CD14-positive monocyte (primary cell): ENCODE measurements around the gene MAPK14. TPM values are rescaled to one million over a fixed set of nuclear protein-coding genes. Genes with fewer than 3 reads are reported as not detected.
A peak's percentile ranks its signal among the peaks of the same experiment; 100 is the strongest.

Source experiments
- DNase-seq, 3 donors: peaks; one replicate each; pipeline ENCODE4 v3.0.0-alpha.2; 2011 to 2022
- H2AFZ ChIP-seq: 2 replicates; pipeline ENCODE4 v1.6.0; 2012; ENCODE audit warnings: mild to moderate bottlenecking, low read depth, low read length, inconsistent platforms; ENCODE audit not compliant: insufficient read depth, poor library complexity, severe bottlenecking
- H3K27ac ChIP-seq, 2 donors: 1 replicate in 1 of 2; 2 replicates in 1 of 2; pipeline ENCODE4 v1.5.1; 2012 to 2013; ENCODE audit warnings: low read length in 2 of 2, control low read depth in 1 of 2, inconsistent platforms in 1 of 2, low read depth in 1 of 2, mild to moderate bottlenecking in 1 of 2
- H3K27me3 ChIP-seq, 2 donors: one replicate each; pipeline versions ENCODE4 v1.6.0 to v1.6.1; 2011 to 2013; ENCODE audit warnings: low read length in 2 of 2; ENCODE audit not compliant: control insufficient read depth in 2 of 2, insufficient read depth in 2 of 2
- H3K36me3 ChIP-seq, 2 donors: replicated peaks in 1 of 2; 1 replicate in 1 of 2; 2 replicates in 1 of 2; pipeline versions ENCODE4 v1.5.1 to v1.6.1; 2012 to 2013; ENCODE audit warnings: low read length in 2 of 2, control low read depth in 1 of 2, inconsistent platforms in 1 of 2, mild to moderate bottlenecking in 1 of 2; ENCODE audit not compliant: insufficient read depth in 2 of 2, control insufficient read depth in 1 of 2
- H3K4me1 ChIP-seq, 2 donors: 1 replicate in 1 of 2; 2 replicates in 1 of 2; pipeline versions ENCODE4 v1.5.1 to v1.6.1; 2012 to 2013; ENCODE audit warnings: low read length in 2 of 2, control low read depth in 1 of 2, inconsistent platforms in 1 of 2, mild to moderate bottlenecking in 1 of 2, moderate library complexity in 1 of 2; ENCODE audit not compliant: insufficient read depth in 2 of 2, control insufficient read depth in 1 of 2
- H3K4me2 ChIP-seq: replicated peaks from 2 replicates; pipeline ENCODE3; 2012; ENCODE audit warnings: low read length, moderate library complexity, mild to moderate bottlenecking; ENCODE audit not compliant: poor library complexity, severe bottlenecking; ENCODE audit errors: extremely low read depth
- H3K4me3 ChIP-seq, 3 experiments: fragments of 200-600 bp in 1 of 3; sonication (generic) in 1 of 3; replicated peaks in 1 of 3; 1 replicate in 2 of 3; 2 replicates in 1 of 3; pipeline ENCODE4 v1.5.1; 2011 to 2013; ENCODE audit warnings: low read length in 3 of 3, mild to moderate bottlenecking in 3 of 3, control low read depth in 2 of 3, low read depth in 2 of 3, inconsistent platforms in 1 of 3, moderate library complexity in 1 of 3
- H3K79me2 ChIP-seq: 2 replicates; pipeline ENCODE4 v1.6.0; 2012; ENCODE audit warnings: mild to moderate bottlenecking, control low read depth, inconsistent platforms, low read length, moderate library complexity; ENCODE audit not compliant: insufficient read depth
- H3K9ac ChIP-seq: 2 replicates; pipeline ENCODE4 v1.6.0; 2017; ENCODE audit warnings: low read length, mild to moderate bottlenecking; ENCODE audit not compliant: insufficient read depth, poor library complexity, severe bottlenecking
- H3K9me3 ChIP-seq, 2 donors: replicated peaks in 1 of 2; 1 replicate in 1 of 2; 2 replicates in 1 of 2; pipeline versions ENCODE4 v1.5.1 to v1.6.1; 2012 to 2013; ENCODE audit warnings: low read length in 2 of 2, control low read depth in 1 of 2; ENCODE audit not compliant: control insufficient read depth in 1 of 2, insufficient read depth in 1 of 2
- H4K20me1 ChIP-seq: 2 replicates; pipeline ENCODE4 v1.6.0; 2012; ENCODE audit warnings: mild to moderate bottlenecking, low read length, control low read depth, moderate library complexity; ENCODE audit not compliant: insufficient read depth
- H3K27ac Mint-ChIP-seq, 7 donors: one replicate each; pipeline ENCODE4 v1.8.0; 2020; ENCODE audit warnings: mild to moderate bottlenecking in 7 of 7, mixed read lengths in 7 of 7, moderate library complexity in 6 of 7, inconsistent platforms in 2 of 7
- H3K27me3 Mint-ChIP-seq, 3 donors: one replicate each; pipeline ENCODE4 v1.8.0; 2021 to 2022; ENCODE audit warnings: low read depth in 3 of 3, mild to moderate bottlenecking in 3 of 3, mixed read lengths in 3 of 3, moderate library complexity in 3 of 3, inconsistent platforms in 1 of 3
- H3K36me3 Mint-ChIP-seq, 2 donors: one replicate each; pipeline ENCODE4 v1.8.0; 2020; ENCODE audit warnings: mixed read lengths in 2 of 2, inconsistent platforms in 1 of 2, mild to moderate bottlenecking in 1 of 2
- H3K4me1 Mint-ChIP-seq: one replicate; pipeline ENCODE4 v1.8.0; 2020; ENCODE audit warnings: mild to moderate bottlenecking, mixed read lengths
- H3K4me3 Mint-ChIP-seq, 2 donors: one replicate each; pipeline ENCODE4 v1.8.0; 2020; ENCODE audit warnings: mild to moderate bottlenecking in 2 of 2, mixed read lengths in 2 of 2, moderate library complexity in 1 of 2
- H3K9me3 Mint-ChIP-seq, 7 donors: one replicate each; pipeline ENCODE4 v1.8.0; 2020 to 2022; ENCODE audit warnings: mixed read lengths in 7 of 7, mild to moderate bottlenecking in 6 of 7, moderate library complexity in 6 of 7, inconsistent platforms in 2 of 7
- CTCF ChIP-seq: fragments of 200-600 bp; IDR thresholded peaks from one replicate; pipeline ENCODE4 v1.8.0; 2022; ENCODE audit warnings: antibody characterized with exemption, mild to moderate bottlenecking
- WGBS: methylation state at CpG from one replicate; pipeline ENCODE4 v1.1.5; 2013; ENCODE audit warnings: missing lambda C conversion rate; ENCODE audit not compliant: insufficient coverage; 5-methylcytosine and 5-hydroxymethylcytosine counted together
- intact Hi-C, 2 donors: fragments of 100-400 bp; cut with micrococcal nuclease; formaldehyde crosslinking; loops; one replicate each; pipeline versions ENCODE4 v1.15.0 to v1.15.1; 2023
- polyA plus RNA-seq, 3 donors: library from polyadenylated mRNA; depleted of rRNA in 1 of 3; unstranded in 2 of 3; stranded (reverse) in 1 of 3; fragments of 300-500 nt in 2 of 3; fragments of >200 nt in 1 of 3; fragmentation: Illumina TruSeq in 2 of 3; gene quantifications; 1 replicate in 2 of 3; 2 replicates in 1 of 3; pipeline ENCODE4 v1.2.3, GENCODE V29; 2012 to 2021

The MAPK14 gene
- polyA plus RNA-seq, 3 donors, result 56.6 to 96.6 (median 83.7) TPM

GRCh38 chr6:36130667-36131510 lies 103.3 kb downstream of the MAPK14 start:
- Mint-ChIP-seq H3K27ac (peak overlapping the region in 5 of 7 donors; percentile 45 to 69 (median 54)), H3K27me3 (peaks cover 14 to 19% (median 16%) of the 10 kb centered on the region in 3 donors), H3K4me1 (peaks cover 63% of the 10 kb centered on the region), H3K36me3 (peaks cover 9 to 21% of the 10 kb centered on the region in 2 donors), H3K9me3 (peaks cover 0 to 6% (median 1%) of the 10 kb centered on the region in 7 donors), H3K4me3 (peak overlapping the region; percentile 73 to 86)
- Histone ChIP-seq H3K4me1 (peaks cover 52 to 63% of the 10 kb centered on the region in 2 donors), H3K4me3 (peak overlapping the region; percentile 9 to 72 (median 30)), H3K36me3 (no peaks in the 10 kb centered on the region), H3K9ac (peak overlapping the region; percentile 56), H4K20me1 (no peaks in the 10 kb centered on the region), H3K4me2 (peak overlapping the region; percentile 78), H2AFZ (peak overlapping the region; percentile 89), H3K27ac (peak overlapping the region; percentile 4 to 27), H3K27me3 (peaks cover 0 to 5% of the 10 kb centered on the region in 2 donors), H3K9me3 (peaks cover 0 to 4% of the 10 kb centered on the region in 2 donors), H3K79me2 (no peaks in the 10 kb centered on the region)
- WGBS, result 3% methylated on average over 38 of the region's 52 CpGs
- peak; percentile 26 to 37 (median 29) for DNase-seq
- peak; percentile 22 for TF ChIP-seq CTCF
- intact Hi-C loops, result no loop called here

GRCh38 chr6:36131511-36132245 lies 104.1 kb downstream of the MAPK14 start:
- Mint-ChIP-seq H3K9me3 (peaks cover 0 to 6% (median 1%) of the 10 kb centered on the region in 7 donors), H3K4me3 (peak overlapping the region; percentile 66 to 86), H3K27me3 (peaks cover 14 to 19% (median 16%) of the 10 kb centered on the region in 3 donors), H3K4me1 (peaks cover 57% of the 10 kb centered on the region), H3K27ac (peak overlapping the region in 3 of 7 donors; percentile 9 to 69 (median 60)), H3K36me3 (peaks cover 17 to 26% of the 10 kb centered on the region in 2 donors)
- Histone ChIP-seq H3K27me3 (peaks cover 0 to 5% of the 10 kb centered on the region in 2 donors), H3K4me2 (peak overlapping the region; percentile 78), H3K9ac (peak overlapping the region; percentile 56), H2AFZ (peak overlapping the region; percentile 89), H3K9me3 (peaks cover 0 to 4% of the 10 kb centered on the region in 2 donors), H3K79me2 (no peaks in the 10 kb centered on the region), H3K4me1 (peaks cover 46 to 55% of the 10 kb centered on the region in 2 donors), H3K36me3 (no peaks in the 10 kb centered on the region), H3K27ac (peak overlapping the region in 1 of 2 donors; percentile 27), H4K20me1 (no peaks in the 10 kb centered on the region), H3K4me3 (peak overlapping the region in 2 of 3 experiments; percentile 9 to 72)
- intact Hi-C loops, result no loop called here
- peak; percentile 44 to 69 (median 64) for DNase-seq
- WGBS, result 4% methylated on average over 6 of the region's 8 CpGs
- TF ChIP-seq CTCF, result no peak
